HG02885 (cell line): ENCODE data around the gene PPP5C.
"Not testable (repeated sequence)": the region's sequence is repeated elsewhere in the genome, so short reads cannot be mapped to it uniquely, and the experiment has no call there.

Experiments
- ATAC-seq: cut with Tn5 transposase; IDR thresholded peaks from one replicate; pipeline ENCODE4 v1.9.1; 2021; ENCODE audit warnings: mild to moderate bottlenecking; ENCODE audit not compliant: unreplicated experiment, poor library complexity

The PPP5C gene

DNA sequence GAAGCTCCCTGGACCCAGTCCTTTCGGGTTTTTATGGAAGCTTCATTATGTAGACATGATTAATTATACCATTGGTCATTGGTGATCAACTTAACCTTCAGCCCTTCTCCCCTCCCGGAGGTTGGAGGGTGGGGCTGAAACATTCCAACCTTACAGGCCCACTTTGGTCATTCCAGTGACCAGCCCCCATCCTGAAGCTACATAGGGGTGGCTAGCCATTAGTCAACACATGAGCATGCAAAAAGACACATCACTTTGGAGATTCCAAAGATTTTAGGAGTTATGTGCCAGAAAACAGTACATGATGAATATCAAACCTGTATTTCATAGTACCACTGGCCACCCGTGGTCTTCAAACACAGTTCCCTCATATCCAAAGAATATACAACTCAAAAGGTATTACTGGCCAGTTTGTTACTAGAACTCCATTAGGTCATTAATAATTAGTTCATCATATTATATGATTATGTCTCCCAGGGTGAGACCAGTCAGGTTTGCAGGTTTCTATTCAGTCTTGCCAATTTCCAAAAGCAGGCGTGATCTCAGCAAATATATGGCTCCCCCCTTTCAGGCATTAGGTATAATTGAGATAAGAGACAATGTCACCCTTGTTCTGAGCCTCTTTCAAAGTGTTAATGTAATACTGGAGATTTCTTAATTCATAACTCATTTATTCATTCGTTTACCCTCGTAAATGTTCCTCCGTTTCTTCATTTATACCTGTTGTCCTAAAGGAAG is 11.1 kb downstream of the PPP5C start:
- ATAC-seq: no peak

DNA sequence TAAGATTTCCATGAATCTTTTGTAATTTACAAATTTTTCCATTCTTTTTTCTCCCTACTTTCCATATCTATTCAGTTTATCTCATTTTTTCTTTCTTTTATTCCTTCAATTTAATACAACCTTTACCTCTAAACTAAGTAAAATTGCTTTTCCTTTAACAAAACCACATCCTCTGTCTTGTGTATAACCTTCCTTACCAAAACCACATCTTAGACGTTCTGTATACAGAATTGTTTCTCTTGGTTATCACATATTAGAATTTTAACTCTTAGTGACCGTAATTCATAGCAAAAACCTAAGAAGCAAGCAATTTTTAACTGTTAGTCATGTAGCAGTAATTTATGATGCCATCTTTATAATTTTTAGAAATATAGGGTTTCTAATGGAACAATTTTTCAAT is 15.0 kb downstream of the PPP5C start:
- no peak for ATAC-seq

DNA sequence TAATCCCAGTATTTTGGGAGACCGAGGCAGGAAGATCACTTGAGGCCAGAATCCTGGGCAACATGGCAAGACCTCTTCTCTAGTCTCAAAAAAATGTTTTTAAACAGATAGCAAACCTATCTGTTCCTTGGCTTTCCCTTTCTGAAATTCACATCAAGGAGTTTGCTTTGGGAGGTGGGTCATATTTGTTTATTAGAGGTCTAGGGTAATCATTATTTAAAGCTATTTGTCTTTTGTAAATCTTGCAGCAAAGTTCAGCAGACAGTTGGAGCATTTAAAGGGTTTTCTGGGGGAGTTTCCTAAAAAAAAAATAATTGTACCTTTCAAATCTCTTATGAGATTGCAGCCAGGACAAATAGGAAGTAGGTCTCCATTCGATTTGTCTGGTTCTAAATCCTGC is 17.5 kb downstream of the PPP5C start:
- no peak for ATAC-seq

DNA sequence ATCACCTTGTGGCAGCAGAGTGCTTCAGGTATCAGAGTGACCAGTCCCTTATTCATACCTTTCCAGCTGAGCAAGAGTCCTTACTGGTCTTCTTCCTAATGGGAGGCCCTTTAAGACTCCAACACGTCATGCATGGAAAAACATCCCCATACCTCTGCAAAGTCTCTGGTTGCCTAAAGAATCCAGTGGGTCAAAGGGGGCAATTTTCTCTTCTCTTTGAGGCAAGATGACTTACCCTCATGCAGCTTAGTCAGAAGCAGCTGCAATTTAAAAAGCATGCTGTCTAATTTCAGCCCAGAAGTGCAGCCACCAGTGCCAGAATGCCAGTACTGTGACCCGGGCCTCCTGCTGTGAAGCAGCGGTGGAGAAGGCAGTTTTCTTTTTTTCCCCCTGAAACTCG is 18.7 kb downstream of the PPP5C start:
- ATAC-seq: no peak

DNA sequence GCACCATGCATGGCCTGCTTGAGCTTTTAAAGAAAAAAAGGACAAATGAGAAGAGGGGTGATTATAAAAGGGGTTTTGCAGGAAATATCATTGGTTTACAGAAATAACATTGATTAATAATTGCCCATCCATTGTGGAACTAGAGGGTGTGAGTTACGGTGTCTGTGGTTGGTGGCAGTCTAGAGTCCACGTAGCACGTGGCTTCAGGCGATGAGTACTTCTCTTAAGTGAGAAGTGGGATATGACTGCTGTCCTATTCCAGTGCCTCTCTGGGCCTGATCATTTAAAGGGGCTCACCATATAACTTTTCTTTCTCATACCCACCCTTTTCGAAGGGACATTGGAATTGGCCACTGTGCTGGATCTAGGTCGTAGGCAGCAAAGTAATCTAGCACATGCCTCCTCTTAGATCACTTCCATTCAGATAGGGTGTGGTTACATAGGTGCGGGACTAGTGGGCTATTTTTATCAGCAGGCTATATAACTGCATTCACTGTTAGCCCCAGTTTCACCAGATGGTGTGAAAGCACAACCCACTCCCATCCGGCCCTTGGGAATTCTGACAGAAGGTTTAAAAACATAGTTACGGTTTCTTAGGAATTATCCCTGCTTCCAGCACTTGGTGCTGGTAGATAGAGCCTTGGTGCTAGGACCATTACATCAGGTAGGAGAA is 19.9 kb downstream of the PPP5C start:
- no peak for ATAC-seq

DNA sequence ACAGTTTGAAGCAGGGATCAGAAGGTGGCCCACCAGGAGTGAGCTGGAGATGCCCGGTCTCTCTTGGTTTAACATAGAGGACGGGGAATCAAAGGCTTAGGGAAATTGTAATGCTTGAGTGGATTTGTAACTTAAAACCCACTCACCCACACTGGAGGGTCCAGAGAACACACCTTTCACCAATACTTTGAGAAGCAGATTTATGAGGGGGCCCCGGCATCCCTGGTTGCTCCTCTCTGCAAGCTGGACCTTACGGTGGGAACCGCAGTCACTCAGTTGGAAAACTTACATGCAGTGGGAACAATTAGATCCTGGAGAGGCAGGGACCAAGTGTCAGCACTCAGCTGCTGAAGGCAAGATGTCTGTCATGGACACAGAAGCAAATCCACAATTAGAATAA is 20.5 kb downstream of the PPP5C start:
- no peak for ATAC-seq

DNA sequence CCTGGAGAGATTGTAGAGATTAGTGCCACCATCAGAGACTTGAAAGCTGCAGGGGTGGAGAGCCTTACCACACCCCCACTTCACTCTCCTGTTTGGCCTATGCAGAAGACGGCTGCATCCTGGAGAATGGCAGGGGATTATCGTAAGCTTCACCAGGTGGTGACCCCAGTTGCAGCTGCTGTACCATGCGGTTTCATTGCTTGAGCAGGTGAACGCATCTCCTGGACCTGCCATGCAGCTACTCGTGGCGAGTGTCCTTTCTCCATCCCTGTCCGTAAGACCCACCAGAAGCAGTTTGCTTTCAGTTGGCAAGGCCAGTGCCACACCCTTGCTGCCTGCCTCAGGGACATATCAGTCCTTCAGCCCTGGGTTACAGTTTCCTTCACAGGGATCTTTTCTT is 21.2 kb downstream of the PPP5C start:
- ATAC-seq: no peak

DNA sequence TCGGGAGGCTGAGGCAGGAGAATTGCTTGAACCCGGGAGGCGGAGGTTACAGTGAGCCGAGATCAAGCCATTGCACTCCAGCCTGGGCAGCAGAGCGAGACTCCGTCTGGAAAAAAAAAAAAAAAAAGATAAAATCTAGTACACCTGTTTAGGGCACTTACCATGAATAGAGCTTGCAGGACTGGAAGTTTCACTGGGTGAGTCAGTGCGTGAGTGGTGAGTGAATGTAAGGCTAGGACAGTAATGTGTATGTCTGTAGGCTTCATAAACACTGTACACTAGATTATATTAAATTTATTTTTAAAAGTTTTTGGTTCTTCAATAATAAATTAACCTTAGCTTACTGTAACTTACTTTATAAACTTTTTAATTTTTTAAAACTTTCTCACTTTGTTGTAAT is 22.9 kb downstream of the PPP5C start:
- ATAC-seq: no peak

DNA sequence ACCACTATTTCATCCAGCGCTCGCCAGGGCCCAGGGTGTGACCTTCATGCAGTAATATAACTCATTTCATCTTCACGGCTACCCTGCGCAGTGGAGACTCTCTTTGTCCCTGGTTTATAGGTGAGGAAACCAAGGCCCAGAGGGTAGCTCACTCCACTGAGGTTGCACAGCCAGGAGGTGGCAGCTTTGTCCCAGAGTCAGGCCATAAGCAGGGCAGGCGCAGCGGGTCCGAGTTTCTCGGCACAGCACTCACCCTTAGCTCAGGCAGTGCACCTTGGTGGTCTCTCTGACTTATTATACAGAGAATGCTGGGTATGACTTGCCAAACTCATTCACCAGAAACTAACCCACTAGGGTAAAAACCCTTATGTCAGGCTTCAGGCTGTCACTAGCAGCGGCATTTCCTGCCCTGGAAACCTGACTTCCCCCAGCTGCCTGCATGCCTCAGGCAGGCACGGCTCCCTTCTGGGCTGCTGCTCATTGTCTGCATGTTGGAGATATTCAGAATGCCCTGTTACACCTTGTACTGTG is 24.5 kb downstream of the PPP5C start:
- ATAC-seq: no peak

DNA sequence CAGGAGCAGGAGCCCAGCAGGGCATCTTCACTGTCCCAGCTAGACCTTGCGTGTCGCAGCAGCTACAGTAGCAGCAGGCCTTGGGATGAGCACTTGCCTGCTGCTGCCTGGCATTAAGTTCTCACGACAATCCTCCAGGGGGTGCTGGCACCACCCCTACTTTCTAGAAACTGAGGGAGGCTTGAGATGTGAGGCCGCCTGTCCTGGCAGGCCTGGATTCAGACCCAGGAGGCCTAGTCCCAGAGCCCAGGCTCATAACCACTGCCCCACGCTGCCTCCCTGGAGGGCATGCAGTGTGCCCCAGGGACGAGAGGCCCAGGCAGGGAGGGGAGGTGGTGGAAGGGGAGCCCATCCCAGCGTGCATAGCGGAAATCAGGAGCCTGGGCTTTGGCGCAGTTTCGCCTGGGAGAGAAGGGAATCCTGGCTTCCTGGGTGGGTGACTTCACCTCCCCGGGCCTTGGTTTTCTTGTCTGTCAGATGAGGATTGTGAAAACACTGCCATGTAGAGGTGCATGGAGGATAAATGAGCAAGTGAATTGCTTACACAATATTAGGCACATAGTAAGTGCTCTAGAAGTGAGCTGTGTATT is 26.1 kb downstream of the PPP5C start:
- ATAC-seq: no peak

DNA sequence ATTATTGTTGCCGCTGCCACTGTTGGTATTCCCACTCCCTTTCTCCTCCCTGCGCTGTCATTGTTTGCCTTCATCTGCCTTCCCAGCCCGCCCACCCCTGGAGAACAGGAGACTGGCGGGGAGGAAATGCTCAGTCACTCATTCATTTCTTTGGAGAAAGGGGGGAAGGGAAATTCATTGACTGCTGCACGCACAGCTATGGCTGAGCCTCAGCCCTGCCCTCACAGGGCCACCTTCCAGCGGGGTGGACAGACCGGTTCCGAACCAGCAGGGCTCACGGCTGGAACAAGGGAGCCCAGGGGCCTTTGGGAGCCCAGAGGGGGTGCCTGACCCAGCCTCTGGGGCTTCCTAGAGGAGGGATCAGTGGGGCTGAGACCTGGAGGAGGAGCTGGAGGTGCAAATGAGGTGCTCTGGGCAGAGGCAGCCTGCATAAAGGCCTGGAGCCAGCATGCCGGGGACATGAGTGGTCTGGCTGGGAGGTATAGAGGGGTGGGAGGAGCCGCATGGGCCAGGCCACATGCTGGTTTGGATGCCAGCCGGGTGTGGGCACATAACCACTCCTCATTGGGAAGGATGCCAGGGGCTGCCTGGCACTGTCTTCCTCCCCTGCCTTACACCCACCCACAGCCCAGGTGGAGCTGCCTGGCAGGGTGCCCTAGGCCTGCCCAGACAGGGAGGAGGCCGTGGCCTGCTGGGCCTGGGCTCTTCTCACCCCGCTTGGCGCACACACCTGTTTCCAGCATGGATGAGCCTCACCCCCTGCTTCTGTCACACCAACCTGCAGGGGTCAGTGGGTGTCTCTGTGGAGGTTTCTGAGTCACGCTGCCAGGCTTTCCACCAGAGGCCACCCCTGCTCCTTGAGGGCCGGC is 26.8 kb downstream of the PPP5C start:
- ATAC-seq: no peak

DNA sequence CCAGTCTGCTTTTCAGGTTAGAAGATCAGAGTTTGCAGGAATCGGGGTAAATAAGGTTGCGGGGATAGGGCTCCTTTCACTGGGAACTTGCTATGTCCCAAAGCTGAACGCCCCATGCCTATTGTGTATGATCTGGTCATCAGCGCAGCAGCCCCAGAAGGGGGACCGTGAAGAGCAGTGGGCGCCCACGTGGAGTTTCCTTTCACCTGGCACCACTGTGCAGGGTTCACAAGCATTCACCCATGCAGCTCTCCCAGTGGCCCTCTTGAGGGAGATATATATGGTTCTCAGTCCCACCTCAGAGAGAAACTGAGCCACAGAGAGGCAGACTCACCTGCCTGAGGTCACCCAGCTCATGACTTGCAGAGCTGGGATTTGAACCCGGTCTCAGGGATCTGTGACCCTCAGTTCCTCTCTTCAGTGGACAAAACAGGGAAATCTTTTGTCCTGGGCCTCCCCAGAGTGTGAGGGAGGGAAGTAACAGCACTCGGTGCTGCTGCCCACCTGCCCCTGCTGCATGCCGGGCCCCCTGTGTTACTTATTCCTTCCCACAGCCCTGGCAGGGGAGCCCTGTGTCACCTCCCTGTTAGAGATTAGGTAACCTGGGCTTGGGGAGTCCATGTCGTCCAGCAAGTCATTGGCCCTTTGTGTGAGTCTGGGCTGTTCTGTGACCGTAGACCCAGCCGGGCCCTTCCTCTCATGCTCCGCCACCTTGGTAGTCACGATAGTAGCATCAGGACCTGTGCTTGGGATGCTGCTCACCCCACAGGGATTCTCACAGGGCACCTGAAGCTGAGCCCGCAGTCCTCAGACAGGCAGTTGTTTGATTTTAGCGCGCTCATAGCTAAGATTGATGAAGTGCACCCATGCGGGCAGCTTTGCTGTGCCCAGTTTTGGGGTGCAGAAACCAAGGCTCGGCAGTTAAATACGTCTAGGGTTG is 27.9 kb downstream of the PPP5C start:
- ATAC-seq: no peak

DNA sequence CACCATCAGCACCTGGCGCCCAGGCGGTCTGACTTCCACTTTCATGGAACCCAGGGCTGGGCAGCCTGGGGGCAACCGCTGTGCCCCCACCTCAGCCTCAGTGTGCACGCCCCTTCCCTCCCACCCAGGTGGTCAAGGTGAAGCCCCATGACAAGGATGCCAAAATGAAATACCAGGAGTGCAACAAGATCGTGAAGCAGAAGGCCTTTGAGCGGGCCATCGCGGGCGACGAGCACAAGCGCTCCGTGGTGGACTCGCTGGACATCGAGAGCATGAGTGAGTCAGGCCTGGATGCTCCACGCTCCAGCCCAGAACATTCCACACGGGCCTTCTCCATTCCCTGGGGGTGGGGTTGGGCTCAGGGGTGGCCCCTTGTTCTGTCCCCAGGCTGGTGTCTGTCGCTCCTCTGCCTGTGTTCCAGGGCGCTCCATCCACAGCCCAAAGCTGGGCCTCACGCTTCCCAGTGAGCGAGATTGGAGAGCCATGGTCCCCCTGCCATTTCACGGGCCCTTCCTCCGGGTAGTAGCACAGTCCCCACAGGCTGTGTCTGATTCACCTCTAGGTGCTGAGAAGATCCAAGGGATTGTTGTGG is 28.7 kb downstream of the PPP5C start:
- not testable (repeated sequence) for ATAC-seq

DNA sequence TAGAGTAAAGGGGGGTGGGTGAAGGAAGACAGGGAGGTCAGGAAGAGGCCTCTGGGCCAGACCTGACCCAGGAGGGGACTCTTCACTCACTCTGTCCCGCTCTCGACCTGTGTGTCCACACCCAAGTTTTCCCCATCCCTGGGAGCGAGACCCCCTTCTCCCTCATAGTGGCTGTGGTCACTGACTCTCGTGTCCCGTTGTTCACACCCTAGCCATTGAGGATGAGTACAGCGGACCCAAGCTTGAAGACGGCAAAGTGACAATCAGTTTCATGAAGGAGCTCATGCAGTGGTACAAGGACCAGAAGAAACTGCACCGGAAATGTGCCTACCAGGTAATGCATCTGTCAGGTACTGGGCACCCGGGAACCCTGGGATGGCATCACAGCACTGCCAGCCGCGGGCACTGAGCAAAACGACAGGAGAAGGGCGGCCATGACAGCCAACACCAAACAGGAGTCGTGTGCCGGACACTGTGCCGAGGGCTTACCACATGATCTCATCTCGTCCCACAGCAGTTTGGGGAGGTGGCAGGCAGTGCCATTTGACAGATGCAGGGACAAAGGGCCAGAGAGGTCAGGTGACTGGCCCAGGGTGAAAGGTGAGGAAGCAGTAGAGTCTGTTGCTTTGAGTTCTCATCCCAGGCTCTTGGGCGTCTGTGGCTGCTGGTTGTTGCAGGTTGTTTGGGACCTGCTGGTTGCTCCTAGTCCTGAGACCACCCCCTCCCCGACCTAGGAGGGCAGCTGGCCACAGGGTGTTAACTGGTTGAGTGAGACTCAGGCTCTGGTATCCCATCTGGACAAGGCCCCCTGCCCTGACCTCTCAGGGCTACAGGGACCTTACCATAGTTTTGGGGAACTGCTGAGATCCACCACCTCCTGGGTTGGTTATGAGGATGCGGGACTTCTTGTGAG is 29.6 kb downstream of the PPP5C start:
- ATAC-seq: no peak

DNA sequence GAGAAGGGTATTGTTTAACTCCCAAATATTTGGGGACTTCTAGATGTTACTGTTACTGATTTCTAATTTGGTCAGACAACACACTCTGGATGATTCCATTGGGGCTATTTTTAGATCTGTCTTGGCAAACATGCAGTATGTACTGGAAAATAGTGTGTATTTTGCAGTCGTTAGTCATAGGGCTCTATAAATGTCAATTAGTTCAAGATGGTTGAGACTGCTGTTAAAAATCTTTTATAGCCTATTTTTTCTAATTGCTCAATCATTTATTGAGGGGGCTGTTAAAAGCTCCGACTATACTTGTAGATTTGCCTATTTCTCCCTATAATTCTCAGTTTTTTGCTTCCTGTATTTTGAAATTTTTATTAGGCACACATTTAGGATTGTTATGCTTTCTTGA is 31.4 kb downstream of the PPP5C start:
- no peak for ATAC-seq

DNA sequence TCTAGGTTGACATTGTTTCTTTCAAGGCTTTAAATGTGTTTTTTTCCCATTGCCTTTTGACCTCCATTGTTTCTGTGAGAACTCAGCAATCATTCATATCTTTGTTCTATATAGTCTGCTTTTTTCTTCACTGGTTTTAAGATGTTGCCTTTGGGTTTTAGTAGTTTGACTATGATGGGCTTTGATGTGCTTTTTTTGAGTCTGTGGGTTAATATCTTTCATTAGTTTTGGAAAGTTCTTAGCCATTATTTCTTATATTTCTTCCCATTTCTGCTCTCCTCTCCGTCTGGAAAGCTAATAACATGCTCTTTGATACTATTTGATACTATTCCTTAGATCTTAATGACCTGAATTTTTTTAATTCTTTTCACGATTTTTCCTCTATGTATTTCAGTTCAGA is 33.8 kb downstream of the PPP5C start:
- no peak for ATAC-seq

DNA sequence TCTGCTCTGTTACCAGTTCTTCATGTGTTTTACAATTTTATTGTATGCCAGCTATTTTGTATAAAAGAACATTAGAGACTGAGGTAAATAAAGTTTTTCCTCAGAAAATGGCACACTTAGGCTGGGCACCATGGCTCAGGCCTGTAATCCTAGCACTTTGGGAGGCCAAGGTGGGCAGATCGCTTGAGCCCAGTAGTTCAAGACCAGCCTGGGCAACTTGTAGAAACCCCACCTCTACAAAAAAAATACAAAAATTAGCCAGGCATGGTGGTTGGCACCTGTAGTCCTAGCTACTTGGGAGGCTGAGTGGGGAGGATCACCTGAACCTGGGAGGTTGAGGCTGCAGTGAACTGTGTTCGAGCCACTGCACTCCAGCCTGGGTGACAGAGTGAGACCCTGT is 34.5 kb downstream of the PPP5C start:
- no peak for ATAC-seq

DNA sequence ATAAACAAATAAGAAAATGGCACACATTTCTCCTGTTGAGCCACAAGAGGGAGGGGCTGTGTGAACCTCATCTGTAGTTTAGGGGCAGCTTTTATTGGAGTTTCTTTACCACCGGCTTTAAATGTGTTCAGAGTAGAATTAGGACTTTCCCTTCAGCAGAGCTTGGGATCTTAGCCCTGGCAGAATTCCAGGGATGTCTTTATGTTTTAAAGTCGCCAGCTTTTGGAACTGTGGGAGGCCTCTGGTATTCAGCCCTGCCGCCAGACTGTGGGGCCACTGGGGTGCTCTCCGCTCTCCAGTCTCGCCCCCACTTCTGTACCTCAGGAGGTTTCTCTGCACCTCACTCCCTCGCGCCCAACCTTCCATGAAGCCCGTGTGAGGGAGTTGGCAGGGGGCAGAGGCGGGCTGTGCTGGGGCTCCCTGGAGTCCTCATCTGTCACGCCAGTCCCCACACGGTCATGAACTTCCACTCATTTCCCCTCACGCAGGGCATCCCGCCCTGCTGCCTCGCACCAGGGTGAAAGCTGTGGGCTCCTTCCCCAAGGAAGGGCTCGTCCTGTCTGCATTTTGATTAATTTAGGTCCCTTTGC is 35.0 kb downstream of the PPP5C start:
- ATAC-seq: no peak
